CD1c-positive myeloid dendritic cell (primary cell): ENCODE data around the gene NR3C1.
A peak's percentile ranks its signal among the peaks of the same experiment; 100 is the strongest.

Experiments
- DNase-seq: peaks from one replicate; pipeline ENCODE4 v3.0.0-alpha.2; 2016; ENCODE audit errors: extremely low spot score

NR3C1 gene

DNA sequence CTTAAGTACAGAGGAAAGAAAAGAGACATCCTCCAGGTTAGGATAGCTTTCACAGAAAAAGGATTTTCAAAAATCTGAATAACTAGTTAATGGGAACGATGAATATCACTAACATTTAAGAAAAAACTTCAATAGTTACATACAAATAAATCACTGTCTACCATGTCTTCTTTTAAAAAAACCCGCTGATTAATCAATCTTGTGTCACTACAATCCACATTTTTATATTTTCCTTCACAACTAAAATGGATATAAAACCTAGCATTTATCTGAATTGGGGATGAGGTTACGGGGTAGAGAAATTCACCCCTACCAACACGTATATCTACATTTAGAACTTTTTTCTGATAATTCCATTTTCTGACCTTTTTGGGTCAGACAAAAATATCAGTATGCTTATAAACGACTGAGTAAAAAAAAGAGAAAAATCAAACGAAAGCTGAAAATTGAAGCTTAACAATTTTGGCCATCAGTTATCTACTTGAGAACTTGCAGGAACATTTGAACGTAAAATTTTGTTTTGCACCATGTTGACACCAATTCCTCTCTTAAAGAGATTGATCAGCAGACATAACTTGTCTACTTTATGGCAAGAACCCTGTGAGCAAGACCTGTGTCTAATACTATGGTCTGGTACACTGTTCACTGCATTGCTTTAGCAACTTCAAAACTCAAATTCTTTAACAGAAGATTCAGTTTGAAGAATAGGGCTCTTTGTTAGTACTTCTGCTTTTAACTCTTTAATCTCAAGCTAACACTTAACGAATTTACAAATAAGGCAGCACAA lies 4.8 kb downstream of the NR3C1 start:
- DNase-seq: peak; percentile 30

DNA sequence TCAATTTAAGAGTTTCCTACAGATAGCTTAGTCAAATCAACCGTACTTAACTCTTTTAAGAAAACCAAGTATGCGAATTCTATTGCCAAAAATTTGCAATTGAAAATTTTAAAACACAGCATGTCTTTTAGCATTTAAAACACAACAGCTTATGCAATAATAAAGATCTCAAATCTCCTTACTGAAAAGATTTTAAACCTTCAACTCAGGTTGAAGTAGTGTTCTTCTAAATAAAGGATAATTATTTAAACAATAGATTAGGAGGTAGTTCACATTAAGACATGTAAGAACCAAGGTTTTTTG lies 5.5 kb downstream of the NR3C1 start:
- DNase-seq: no peak

DNA sequence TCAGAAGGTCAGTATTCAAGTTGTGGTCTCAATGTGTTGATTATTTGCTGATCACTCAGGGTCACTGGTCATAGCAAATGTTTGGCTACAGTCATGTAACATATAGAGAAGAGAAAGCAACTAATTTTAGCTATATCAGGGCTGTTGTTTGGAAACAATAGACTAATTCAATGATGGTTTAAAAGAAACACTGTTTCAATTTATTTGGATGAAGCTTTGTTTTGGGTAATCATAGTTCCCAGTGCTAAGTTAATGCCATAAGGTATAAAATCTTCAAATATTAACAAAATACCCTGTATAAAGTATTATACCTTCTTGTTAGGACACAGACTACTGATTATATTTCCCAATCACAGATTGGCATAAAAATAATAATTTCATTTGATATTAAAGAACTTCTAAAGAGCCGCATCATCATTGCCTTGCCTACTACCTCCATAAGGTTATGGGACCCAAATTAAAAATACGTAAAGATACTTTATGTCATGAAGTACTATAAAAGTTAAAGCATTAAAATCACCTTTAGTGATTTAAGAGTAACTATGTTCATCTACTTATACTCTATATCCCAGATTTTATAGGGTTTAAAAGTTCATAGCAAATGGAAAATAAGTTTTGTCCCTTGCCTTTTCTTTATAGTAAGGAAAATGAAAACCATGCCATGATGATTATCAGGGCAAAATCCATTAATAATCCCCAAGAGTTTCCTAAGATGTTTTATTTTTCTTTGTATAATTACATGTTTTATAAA lies 6.0 kb downstream of the NR3C1 start:
- no peak for DNase-seq

DNA sequence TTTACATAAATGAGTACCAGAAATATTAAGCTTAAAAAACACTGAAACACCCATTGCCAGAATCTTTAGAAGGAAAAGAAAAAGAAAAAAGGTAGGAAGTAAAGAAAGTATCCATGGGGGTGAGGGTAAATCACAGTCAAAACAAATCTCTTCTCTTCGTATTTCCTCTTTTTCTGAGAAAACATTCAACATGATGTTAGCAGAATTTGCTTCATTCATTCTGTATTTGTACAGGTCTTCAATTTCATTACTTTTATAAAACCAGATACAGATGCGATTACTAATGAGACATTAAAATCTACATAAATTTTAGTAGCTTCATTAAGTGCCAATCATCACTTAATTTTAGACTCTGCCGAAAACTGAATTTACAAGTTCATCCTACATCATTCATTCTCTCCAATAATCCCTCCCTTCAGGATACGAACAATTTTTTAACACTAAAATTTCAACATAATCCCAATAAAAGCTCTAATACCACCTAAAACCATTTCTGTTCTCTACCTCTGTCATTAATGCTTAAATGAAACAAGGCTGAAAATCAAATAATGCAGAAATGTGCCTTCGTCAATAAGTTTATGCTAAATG lies 7.0 kb downstream of the NR3C1 start:
- DNase-seq: peak; percentile 42

DNA sequence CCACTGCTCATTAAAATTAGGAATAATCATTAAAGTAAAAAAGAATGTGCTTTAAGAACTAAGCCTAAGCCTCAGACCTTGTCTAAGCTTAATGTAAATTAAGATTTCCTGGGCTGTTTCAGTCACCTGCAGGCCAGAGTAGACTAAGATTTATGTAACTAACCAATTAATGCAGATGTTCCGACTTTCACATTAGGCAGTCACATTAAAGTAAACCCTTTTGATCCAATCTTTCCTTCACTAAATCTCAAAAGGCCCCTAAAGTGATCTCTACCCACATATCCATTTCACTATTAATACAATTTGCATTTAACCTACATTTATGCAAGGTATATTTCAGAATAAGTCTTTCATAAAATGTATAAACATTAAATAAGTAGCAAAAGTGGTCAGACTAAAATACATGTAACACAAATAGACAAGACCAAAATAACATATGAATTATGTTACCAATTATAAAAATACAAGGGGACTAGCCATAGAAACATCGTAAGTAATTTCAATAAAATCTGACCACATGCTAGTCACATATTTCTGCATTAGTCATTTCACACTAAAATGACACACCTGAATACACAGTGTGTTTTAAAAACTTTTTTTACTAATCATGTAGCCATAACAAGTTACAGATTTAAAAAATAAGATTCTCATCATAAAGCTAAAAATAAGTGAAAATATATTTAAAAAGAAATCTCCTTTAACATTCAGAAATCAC lies 7.7 kb downstream of the NR3C1 start:
- DNase-seq: no peak

DNA sequence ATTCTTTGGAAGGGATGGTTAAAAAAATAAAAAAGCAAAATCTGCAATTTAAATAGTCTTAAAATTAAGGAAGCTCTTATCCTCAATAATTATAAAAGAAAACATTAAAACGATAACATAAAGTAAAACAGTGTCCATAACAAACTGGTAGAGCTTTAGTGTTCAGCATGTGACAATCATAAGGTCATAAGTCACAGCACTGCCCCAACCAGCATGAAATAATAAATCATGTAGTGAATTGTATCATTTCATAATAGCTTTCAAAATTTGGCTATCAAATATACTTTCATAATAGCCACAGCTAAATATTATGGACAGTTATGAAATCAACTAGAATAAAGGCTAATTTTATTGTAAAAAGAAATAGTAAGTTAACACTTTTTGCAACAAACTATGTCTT lies 10.0 kb downstream of the NR3C1 start:
- no peak for DNase-seq

DNA sequence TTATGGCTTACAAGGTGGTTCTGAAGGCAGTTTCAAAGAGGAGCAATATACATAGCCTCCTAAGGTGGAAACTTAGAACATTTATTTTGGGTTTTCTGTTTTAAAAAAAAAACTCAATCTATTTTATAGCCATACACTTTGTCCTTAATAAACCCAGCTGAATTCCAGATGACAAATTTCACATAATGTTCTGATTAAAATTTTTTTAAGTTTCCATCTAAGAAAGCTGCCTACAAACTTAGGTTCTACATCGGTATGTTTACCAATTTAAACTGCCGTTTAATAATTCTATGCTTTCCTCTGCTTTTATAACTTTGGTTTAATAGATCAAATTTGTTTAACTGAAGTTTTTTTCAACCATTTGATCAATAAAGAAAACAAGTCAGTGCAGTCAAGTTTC lies 12.5 kb downstream of the NR3C1 start:
- DNase-seq: no peak

DNA sequence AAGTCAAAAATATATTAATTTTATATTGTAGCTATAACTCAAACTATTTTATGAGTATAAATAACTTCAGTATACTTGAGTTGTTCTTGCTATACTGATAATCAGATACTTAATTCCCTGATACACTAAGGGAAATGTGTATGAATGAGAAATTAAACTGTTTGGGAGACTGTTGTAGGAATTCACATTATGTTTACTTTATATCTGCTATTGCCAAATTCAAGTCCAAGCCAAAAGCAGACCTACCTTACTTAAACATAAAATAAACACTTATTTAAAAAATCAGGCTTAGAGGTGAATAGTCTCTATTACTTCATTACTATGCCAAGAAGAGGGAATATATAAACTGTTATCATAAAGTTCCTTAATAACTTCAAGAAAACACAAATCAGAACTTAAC lies 13.2 kb downstream of the NR3C1 start:
- DNase-seq: no peak

DNA sequence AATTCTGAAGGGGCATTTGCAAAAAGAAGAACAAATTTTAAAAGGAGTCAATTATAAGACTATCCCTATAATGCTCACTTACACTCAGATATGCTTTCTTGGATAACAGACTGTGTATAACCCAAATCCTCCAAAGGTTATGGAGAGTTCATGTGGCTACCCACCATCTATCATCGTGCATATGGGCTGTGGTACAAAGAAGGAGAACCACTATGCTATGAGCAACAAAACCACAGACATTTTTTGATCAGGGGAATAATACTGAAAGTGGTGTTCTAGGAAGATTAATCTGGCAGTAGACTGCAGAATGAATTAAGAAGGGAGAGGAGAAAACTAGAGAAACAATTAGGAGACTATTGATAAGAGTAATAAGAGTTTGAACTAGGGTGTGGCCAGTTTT lies 16.8 kb downstream of the NR3C1 start:
- DNase-seq: no peak

DNA sequence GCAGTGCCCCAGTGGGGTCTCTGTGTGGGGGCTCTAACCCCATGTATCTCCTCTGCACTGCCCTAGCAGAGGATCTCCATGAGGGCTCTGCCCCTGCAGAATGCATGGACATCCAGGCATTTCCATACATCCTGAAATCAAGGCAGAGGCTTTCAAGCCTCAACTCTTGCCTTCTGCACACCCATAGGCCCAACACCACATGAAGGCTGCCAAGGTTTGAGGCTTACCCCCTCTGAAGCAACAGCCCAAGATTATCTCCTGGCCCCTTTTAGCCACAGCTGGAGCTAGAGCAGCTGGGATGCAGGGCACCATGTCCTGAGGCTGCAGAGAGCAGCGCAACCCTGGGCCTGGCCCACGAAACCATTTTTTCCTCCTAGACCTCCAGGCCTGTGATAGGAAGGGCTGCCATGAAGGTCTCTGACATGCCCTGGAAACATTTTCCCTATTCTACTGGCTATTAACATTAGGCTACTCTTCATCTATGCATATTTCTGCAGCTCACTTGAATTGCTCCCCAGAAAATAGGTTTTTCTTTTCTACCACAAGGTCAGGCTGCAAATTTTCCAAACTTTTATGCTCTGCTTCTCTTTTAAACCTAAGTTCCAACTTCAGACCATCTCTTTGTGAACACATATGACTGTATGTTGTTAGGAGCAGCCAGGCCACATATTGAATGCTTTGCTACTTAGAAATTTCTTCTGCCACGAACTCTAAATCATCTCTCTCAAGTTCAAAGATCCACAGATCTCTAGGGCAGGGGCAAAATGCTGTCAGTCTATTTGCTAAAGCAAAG lies 18.4 kb downstream of the NR3C1 start:
- no peak for DNase-seq

DNA sequence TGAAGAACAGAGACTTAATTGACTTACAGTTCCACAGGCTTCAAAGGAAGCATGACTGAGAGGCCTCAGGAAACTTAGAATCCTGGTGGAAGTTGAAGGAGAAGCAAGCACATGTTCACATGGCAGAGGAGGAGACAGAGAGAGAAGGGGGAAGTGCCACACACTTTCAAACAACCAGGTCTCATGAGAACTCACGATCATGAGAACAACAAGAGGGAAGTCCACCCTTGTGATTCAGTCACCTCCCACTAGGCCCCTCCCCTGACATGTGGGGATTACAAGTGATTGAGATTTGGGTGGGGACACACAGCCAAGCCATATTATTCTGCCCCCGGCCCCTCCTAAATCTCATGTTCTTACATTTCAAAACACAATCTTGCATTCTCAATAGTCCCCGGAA lies 19.5 kb downstream of the NR3C1 start:
- DNase-seq: peak; percentile 51

DNA sequence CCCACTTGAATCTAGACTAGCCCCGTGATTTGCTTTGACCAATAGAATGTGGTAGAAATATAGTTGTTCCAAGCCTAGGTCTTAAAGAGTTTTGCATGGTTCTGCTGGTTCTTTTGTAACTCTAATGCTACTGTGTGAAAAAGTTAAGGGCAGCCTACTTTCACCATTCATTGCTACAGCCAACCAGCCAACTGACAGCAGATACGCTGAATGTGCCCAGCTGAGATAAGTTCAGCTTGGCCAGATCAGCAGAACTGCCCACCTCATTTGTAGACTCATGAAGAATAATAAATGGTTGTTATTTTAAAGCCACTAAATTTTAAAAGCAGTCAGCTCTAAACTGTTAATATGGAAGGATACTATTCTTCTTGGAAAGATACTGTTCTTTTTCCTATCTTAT lies 23.9 kb downstream of the NR3C1 start:
- no peak for DNase-seq

DNA sequence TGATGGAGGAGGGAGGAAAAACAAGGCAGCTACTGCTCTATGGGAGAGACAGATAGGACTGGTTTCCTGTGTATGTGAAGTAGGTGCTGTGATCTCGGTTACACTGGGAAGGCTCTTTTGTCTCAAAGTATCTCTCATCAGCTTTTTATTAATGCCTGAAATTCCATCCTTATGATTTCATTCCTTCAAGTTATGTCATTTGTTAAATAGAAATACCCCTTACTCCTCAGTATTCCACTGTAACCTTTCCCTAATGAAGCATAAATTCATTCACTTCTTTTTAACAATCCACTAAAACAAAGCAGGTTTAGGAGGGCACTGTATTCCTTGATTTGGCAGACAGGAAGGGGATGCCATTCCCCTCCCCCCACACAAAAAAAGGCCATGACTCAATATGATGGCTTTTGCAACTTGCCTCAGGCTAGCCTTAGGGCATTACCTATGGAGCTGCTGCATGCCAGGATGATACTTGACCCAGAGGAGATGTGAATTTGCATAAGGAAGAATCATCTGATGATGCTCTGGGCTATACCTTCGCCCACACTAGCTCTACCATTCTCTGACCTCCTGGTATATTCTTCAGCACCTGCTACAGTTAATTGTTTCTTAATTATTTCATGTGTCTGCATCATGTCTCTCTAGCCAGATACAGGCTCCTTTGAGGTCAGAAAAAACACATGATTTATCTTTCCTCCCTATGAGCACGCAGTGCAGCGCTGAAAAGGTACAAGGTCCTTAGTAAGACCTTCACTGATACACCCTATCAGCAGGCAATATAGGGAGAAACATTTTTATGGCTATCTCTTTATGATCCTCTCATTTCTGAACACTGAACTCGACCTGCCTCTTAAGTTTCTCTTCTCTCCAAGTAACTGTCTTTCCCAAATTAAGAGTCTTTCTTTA lies 26.3 kb downstream of the NR3C1 start:
- no peak for DNase-seq

DNA sequence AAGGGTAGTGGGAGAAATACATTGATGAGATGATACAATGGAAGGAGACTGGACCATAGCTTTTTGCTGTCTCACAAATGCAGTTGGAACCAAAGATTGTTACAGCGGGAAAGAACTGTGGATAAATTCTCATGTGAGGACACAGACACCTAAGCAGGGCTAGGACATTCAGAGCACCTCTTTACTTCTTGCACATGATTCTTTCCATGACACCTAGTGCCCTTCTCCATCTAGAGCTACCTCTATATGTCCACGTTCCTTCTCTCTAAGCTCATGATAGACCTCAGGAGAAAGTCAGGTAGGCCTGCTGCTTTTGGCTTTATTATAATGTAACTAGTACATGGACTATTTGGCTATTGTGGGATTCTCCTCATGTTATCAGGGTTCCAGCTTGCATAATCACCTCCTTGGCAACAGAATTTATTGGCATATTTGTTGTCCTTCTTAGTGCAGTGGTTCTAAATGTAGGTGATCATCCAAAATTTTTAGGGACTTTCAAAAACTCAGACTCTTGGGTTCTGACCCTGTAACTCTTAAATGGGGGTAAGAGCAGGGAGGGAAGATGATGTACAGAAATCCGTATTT lies 27.2 kb downstream of the NR3C1 start:
- DNase-seq: no peak

DNA sequence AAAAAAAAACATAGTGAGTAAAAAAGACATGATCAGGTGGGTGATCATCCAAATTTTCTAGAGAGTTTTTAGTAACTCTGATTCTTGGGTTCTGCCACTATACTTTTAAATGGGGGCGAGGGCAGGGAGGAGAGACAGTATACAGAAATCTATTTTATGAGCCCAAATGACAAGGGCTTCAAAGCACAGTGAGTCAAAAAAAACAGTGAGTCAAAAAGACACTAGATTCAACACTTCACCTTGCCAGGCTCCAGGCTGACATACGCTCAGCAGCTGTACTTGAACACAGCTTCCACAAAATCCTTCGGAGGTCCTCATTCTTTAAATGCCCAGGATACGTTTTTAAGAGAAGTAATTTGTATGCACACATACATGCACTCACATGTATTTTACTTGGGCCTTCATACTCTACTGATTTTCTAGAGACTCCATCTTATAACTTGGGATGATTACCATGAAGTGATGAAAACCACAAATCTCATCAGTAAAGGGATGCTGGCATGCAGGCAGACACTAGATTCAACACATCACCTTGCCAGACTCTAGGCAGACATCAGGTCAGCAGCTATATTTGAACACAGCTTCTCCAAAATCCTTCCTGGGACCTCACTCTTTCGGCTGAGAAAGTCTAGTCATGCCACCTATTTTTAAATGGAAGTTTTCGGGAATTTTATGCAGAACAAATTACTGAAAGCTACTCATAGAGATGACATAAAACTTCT lies 28.8 kb downstream of the NR3C1 start:
- no peak for DNase-seq

DNA sequence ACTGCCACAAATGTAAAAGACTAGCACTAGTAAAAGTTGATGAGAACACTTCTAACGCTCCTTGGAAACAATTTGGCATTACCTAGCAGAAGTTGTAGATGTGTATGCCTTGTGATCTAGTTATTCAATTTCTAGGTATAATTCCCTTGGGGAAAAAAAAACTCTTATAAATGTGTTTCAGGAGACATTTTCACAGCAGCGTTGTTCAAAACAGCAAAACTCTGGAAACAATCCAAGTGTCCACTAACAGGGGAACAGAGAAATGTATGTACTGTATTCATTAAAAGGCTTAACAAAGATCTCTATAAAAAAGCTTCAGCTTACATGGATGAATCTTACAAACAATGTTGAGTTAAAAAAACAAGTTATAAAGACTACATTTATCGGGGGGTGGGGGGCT lies 30.4 kb downstream of the NR3C1 start:
- no peak for DNase-seq

DNA sequence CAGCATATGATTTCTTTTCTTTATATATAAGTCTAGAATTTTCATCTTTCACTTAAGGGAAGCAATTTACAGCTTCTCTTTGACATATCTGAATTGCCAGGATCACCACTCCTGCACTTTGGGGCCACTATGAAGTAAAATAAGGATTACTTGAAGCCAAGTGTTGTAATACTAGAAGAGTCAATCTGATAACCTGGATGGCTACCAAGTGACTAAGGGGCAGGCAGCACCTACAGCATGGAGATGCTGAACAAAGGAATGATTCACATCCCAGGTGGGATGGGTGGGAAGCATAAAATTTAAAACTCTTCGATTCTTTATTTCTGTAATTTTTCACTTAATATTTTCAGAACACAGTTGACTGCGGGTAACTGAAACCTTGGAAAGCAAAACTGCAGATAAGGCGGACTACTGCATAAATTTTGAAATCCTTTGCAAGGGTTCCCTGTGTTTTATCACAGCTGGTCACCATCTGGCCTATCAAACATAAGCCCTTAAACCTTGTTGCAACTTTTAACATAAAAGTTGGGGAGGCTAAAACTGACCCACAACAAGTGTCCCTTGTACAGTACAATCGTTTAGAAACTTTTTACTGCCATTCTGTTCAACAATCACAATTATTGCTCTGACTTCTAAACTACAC lies 31.2 kb downstream of the NR3C1 start:
- DNase-seq: no peak

DNA sequence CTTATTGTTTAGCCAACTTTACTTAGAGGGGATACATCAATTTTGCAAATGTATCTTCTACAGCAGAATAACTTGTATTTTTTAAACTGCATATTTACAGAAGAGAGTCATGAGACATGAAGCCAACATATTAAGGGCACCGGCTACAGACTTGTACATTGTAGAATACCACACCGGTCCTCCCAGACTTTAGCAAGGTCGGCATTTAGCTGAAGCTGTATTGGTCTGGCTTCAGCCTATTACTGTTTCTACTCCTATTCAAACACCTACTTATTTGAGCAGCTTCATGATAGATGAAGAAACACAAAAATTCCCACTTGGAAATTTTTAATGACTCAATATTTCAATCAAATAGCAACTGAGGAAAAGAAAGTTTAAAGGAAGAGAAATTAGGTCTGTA lies 33.0 kb downstream of the NR3C1 start:
- no peak for DNase-seq

DNA sequence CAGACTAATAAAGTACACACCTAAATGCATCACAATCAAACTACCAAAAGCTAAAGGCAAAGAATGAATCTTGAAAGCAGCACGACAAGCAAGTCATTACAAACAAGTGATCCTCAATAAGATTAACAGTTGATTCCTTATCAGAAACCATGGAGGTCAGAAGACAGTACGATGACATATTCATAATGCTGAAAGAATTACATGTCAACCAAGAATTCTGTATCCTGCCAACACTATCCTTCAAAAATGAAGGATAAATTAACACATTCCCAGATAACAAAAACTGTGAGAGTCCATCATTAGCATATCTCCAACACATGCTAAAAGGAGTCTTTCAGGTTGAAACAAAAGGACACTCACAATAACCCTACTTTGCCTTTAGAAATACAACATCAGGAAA lies 39.4 kb downstream of the NR3C1 start:
- no peak for DNase-seq
